Measurements from ENCODE around the gene ZNF831. TPM values are rescaled to one million over a fixed set of nuclear protein-coding genes. Genes with fewer than 3 reads are reported as not detected.

The ZNF831 gene
- polyA plus RNA-seq, 3 donors = 0.07 to 0.10 (median 0.07) TPM

DNA sequence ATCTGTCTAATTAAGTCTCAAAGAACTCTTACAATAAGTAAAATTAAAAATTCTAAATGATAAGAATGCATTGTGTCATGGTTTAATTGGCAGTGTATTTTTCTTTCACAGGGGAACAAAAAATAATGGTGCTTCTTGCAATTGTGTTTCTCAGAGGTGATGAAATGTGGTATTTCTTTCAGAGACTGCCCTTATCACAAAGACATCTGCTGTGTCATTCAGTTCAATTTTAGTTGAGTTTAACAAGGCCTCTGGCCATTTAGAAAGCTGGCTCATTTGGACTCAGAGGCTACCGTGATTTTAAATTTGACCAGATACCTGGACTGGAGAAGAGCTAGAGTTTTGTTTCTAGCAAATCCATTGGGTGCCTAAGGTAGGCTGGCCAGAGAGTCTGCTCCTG is 23.6 kb upstream of the ZNF831 start:
- DNase-seq (ENCODE audit: low read depth in 3 of 3, low spot score in 2 of 3) = no peak

DNA sequence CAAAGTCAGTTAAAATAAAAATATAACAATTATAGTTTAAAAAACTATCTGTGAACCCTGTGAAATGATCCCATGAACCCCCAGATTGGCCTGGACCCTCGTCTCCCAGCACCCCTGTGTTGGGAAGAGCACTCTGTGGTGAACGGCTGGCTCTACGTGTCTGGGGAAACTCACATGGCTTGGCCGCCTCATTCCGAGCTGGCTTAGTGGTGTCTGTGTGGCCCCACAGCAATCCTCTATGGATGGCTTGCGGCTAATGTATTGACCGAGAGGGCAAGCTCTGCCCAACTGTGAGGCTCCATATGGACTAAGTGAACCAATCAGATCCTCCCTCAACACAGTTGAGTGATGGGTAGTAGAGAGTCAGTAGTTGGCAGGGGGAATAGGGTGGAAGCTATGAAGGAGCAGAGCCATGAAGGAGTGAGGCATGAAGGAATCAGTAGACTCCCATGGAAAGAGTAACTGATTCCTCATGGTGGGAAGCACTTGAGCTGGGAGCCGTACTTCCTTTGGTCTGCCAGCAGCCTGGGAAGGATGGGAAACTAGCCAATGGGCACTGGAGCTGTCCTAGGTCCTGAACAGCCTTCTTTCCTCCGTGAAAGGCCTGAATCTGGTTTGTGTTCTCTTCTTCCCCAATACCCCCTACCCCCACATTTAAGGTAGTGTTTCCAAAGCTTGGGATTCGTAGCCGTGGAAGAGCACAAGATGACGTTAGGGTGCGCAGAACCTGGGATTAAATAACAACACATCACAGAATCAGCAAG is 21.6 kb upstream of the ZNF831 start:
- no peak for DNase-seq (ENCODE audit: low read depth in 3 of 3, low spot score in 2 of 3)

DNA sequence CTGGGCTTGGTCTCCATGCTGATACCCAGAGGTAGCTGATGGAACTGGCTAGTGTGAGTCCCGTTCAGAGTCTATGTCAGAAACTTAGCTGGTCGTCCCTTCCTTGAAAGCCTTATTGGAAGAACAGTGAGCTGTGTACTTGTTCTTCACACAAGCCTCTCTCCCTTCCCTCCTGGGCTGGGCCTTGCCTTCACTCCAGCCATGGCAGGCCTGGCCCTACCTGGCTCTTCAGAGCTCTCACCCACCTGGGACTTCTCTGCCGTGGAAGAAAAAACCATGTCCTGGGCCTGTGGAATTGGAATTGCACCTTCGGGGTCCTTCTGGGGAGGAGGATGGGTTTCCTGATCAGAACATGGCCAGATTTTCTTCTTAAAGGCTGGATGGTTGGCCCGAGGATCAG is 20.3 kb upstream of the ZNF831 start:
- no peak for DNase-seq (ENCODE audit: low read depth in 3 of 3, low spot score in 2 of 3)

DNA sequence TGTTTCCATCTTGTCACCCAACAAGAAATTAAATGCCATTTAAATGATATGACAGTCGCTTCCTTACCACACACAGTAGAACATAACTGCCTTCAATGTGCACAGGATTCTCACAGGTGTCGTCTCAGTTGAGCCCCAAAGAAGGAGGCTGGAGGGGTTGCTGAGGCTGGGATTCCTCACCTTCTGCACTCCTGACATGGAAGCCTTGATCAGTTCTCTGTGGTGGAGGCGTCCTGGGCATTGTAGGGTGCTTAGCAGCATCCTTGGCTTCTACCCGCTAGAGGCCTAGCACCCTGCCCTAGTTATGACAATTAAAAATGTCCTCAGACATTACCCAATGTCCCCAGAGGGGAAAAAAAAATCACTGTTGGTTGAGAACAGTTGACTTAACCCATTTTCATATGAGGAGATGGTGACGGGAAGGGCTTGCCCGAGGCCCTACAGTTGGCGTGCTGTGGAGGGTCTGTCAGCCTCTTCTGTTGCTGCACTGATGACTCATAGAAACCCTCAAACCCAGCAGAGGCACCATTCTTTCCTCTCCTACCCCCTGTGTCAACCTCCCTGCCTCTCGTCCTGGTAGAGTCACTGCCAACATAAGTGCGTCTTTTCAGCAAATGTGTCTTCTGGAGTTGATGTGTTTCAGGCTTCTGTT is 19.3 kb upstream of the ZNF831 start:
- DNase-seq (ENCODE audit: low read depth in 3 of 3, low spot score in 2 of 3) = no peak

DNA sequence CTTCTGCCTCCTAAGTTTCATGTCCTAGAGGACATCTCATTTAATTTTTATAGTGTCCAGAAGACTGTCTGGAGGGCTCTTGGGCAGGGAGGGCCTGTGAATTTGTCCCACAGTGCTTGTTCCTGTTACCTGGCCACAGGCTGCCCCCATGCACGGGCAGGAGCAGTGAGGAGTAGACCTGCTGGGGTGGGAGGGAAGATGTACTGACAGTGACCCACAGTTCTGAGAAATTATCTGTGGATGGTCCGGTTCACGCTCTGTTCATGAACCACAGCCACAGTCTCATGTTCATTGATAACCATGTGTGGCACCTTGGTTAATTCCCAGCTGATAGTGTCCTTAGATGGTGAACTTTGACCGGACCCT is 18.8 kb upstream of the ZNF831 start:
- DNase-seq (ENCODE audit: low read depth in 3 of 3, low spot score in 2 of 3) = no peak

DNA sequence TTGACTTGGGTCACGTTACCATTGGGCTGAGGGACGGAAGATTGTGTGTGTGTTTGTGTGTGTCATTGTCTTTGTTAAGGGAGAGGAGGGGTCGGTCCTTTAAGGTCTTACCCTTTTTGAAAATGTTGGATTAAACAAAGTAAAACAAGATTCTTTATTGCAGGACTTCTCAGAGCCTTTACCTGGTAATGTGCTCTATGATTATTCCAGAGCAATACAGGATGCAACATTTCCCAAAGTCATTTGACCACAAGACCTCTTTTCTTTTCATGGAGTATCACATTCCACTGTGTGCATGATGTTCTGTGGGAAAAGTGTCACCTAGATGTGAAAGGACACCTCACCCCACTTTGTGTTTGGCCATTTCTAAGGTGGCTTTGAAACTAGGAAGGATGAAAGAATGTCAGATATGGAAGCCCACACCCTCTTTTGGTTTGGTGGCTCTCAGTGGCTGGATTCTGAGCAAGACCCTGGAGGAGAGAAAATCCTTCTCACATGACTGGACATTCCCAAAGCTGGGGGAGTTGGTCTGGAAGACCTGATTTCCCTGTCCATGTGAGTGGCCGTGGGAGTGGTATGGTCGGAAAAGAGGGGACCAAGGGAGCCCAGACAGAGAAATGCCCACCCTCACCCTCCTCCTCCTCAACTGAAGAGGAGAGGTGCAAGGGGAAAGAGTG is 18.2 kb upstream of the ZNF831 start:
- DNase-seq (ENCODE audit: low read depth in 3 of 3, low spot score in 2 of 3) = no peak

DNA sequence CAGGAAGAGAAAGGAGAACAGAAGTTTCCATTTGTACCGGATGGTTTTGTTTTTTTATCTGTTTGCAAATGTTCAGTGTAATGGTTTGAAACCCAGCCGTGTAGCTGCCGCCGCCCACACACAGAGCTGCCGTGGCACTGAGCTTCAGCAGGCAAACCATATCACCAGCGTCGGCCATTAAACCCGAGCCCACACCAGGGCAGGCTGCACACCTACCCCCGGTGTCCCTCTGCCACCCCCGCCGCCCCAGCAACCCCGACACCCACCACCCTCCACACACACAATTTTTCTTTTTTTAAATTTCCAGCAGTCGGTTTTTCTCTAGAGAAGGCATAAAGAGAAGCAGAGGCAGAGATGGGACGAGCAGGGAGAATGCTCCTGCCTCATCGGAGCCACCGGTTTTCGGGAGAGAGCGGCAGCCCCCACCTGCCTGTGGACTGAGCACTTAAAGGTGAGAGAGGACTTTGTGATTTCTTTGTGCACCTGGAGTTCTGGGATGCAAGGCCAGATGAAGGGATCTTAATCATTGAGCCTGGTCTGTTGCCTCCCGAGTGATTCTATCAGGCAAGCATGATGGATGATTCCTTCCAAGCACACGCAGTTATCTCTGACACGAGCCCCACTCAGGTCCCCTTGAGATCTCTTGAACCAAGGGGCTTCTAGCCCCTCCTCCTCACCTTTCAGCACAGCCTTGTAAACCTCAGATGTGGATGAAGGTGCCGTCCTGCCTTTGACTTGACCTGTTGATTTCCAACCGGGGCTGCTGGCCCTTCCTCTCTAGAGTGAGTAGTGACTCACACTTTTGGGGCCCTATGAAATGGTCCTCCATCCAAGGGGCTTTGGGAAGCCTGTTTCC is 17.5 kb upstream of the ZNF831 start:
- DNase-seq (ENCODE audit: low read depth in 3 of 3, low spot score in 2 of 3) = no peak

DNA sequence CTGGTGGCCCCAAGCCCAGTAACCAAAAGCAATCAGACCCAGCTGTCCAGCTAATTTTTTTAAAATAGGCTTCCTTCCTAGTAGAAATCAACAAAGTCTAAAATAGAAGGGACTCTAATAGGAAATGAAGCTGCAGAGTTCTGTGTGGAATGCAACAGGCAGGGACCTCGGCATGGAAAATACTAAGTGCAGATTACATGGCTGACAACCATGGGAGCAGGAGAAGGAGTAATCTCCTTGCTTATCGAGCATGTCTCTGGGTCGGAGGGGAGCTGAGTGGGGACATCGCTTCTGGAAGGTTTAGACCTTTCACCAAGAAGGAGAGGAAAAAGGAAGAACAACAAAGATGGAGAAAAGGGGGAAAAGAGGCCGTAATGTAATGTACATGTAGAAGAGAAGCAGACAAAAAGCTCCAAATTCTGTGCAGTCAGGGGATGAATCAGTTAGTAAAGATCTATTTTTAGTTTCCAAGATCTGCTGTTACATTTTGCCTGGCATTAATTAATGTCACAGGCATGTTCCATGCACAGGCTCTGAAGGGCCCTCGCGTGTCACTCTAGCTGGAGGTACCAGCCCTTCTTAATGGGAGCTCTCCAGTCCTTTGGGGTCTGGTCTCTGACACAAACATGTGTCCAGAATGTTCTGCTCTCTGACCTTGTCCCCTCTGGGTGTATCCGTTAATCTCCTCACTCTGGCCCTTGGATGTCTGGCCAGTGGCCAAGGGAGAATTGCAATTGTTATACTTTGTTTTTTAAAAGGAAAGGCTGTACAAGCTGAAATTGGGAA is 16.6 kb upstream of the ZNF831 start:
- DNase-seq (ENCODE audit: low read depth in 3 of 3, low spot score in 2 of 3) = no peak

DNA sequence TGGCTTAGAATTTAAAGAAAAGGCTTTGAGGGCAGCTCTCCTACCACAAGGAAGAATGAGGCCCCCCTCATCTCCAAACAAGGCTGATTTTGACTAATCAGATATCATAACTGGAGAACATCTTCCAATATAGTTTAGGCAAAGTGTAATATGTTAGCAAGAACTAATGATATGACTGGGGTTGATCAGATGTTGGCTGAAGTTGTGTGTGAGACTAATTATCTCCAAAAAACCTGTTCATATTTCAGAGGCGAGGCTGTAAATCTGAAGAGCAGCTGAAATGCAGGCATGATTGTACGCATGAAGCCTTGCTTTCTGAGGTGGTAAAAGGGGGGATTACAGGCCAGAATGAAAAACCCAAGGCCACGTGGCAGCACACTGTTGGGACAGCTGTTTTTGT is 16.0 kb upstream of the ZNF831 start:
- DNase-seq (ENCODE audit: low read depth in 3 of 3, low spot score in 2 of 3) = no peak

DNA sequence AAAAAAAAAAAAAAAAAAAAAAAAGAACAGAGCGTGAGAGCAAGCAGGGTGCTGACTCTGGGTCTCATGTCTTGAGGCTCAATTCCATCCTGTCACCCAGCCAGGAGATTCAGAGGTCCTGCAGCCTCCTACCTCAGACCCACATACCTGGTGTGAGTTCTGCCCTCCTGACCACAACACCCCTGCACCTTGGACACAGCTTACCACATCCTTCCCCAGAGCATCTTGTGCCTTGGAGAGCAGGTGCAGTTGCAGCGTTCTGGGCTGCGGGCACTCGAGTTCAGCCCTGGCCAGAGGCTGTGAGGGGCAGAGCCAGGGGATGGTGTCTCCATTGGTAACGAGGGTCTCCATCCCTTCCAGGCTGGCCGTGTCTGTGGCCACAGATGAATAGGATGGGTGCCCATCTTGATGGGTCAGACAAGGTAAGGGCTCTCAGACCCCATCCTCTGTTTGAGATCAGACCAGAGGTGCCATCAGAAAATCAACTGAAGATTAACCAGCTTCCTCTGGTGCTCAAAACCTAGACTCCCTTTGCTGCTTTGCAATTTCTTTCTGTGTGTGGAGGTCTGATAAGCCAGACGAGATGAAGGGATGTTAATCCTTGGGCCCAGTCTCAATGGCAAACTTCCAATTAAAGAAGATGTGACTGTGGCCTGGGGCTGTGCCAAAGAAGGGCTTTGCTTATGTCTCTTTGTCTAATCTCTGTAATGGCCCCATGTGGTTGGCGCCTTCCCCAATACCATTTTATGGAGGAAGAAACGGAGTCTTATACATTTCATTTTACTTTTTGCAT is 14.7 kb upstream of the ZNF831 start:
- no peak for DNase-seq (ENCODE audit: low read depth in 3 of 3, low spot score in 2 of 3)

DNA sequence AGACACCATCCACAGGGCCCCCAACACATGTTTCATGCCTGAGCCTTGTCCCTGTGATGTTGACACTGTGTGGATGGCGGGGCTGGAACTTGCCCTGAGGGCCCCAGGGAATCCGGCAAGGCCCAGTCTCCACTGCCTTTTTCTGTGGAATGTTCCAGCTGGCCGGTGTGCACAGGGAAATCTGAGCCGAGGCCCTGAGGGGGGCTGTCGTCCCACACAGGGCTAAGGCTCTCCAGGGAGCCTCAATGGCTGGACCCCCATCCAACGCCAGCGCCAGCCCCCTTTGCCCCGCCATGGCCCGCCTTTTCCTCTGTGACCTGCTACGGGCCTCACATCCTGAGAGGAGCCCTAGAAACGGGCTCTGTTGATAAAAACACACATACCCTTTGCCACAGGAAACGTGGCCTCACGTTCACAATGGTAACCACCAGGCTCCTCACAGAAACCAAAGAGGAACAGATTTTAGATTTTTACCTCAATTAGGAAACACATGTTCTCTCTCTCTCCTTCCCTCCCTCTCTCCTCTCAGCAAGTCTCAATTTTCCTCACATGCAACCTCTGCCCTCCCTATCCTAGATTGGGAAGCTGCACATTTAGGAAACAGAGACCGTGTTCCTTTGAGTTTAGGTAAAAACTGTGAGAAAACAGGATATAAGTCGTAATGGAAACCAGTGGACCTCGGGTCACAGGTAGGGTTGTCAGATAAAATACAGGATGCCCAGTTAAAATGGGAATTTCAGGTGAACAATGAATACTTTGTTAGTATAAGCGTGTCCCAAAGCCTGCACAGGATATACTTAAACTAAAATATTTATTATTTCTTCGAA is 13.7 kb upstream of the ZNF831 start:
- peak in 1 of 3 donors; percentile 51 for DNase-seq (ENCODE audit: low read depth in 3 of 3, low spot score in 2 of 3)

DNA sequence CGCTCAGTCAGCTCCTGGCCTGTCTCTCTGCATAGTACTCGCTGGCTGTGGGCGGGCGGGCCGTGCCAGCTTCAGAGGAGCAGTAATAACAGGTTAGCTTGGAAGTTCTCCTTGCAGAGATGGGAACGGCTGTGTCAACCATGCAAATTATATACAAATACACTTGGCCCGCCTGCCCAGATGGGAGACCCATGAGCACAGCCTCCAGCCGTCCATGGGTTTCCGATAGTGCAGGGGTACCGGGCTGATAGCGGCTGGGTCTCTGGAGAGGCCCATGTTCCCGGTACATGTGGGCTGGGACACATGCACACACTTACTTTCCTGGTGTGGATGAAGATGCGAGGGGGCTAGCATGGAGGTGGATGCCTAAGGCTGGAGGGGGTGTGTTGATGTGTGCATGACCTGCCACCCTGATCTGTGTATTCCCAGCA is 12.8 kb upstream of the ZNF831 start:
- DNase-seq (ENCODE audit: low read depth in 3 of 3, low spot score in 2 of 3) = no peak

DNA sequence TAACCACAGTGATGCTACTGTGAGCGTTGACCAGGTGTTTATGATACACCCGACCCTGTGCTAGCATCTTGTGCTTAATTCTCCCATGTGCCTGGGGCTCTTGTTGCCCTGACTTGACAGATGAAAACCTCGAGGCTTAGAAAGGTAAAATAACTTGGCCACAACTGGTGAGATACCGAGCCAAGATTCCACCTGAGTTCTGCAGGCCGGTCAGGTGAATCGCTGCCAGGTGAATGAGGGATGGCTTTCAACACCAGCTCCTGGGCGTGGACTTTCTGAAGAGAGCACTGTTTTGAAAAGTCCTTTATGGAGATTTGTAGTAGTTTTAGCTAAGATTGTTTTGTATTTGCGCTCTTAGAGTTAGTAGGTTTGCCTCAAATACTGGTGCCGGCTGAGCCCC is 12.2 kb upstream of the ZNF831 start:
- DNase-seq (ENCODE audit: low read depth in 3 of 3, low spot score in 2 of 3) = no peak

DNA sequence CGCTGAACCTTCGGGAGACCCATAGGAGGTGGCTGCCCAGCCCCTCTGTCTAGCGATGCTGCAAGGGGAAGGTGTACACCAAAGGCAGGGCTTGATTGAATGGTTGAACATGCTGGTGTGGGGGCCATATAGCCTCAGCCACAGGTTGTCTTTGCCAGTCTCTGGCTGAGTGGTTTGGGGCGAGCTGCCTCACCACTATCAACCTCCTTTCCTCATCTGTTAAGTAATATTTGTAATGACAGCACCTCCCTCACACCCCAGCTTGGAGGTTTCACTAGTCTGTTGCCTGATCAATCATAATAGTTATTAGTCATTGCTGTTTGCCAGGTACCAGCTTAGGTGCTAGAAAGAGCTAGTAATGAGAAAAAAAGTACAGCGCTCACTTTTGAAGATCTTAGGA is 11.8 kb upstream of the ZNF831 start:
- DNase-seq (ENCODE audit: low read depth in 3 of 3, low spot score in 2 of 3) = no peak

DNA sequence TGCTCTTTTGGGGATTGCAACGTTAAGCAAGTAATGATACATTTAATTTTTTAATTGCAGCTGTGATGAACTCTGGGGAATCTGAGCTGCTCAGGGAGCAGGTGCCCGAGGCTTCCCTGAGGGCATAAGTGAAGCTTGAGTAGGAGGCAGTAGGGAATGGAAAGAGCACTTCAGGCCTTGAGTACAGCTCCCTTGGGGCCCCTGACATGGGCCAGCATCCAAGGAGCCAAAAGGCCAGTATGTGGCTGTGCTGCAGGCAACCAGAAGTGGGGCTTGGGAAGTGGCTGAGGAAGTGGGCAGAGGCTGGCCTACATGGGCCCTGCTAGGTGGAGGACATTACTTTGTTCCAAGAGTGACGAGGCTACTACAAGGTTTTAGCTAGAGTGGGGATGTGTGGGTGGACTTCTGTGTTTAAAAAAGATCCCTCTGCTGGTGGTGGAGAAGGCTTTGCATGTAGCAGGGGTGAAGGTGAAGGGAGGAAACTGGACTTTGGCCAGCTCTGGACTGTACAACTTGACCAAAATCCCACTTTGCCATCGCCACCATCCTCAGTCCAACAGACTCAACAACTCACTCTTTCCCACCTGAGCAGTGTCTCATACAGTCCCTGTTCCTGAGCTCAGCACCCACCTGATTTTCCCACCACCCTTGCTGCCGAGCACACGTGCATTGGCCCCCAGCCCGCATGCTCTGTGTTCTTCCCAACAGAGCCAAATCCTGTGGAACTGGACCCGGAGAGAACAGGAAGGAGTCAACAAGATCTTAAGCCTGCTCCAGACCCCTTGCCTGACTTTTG is 10.9 kb upstream of the ZNF831 start:
- DNase-seq (ENCODE audit: low read depth in 3 of 3, low spot score in 2 of 3) = no peak

DNA sequence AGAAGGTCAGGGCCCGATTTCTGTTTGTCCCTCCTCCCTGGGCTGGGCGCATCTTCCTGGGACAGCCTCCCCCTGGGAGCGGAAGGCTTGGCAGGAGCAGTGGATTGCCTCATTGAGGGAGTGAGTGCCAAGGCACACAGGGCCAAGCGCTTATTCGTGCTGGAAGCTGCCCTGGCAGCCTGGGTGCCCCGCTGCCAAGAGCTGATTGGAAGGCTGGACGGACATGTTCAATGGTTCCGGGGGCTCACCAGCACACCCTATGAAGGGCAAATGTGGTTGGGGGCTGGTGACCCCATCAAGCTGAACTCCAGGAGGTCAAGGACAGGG is 10.3 kb upstream of the ZNF831 start:
- no peak for DNase-seq (ENCODE audit: low read depth in 3 of 3, low spot score in 2 of 3)

DNA sequence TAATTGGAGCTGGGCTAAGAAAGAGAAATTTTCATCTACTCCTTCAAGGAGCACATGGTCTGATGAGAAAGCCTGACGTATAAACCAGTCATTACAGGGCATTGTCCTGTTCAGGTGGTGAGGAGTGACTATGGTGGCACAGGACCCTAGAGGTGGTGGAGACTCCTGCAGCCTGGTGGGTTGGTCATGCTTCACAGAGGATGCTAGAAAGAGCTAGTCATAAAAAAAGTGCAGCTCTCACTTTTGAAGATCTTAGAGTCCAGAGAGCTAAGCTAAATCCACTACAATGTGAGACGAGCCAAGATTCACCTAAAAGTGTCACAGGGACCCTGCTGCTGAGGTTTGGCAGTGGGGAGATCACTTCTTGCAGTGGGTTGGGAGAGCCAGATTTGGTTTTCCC is 9.8 kb upstream of the ZNF831 start:
- DNase-seq (ENCODE audit: low read depth in 3 of 3, low spot score in 2 of 3) = no peak

Data from right renal cortex interstitium (tissue), 3 donors.